Left kidney (tissue), 2 donors: ENCODE results near the gene CEP68. TPM values are rescaled to one million over a fixed set of nuclear protein-coding genes. Genes with fewer than 3 reads are reported as not detected.

Source experiments
- DNase-seq: peaks from one replicate; pipeline ENCODE4 v3.0.0-alpha.2; 2013
- polyA plus RNA-seq: library from polyadenylated mRNA; unstranded; fragments of 120-200 nt; gene quantifications from one replicate; pipeline ENCODE4 v1.2.1, GENCODE V29; 2013; ENCODE audit not compliant: insufficient read length

Gene CEP68
- polyA plus RNA-seq, 1 donor: 27.5 TPM

DNA sequence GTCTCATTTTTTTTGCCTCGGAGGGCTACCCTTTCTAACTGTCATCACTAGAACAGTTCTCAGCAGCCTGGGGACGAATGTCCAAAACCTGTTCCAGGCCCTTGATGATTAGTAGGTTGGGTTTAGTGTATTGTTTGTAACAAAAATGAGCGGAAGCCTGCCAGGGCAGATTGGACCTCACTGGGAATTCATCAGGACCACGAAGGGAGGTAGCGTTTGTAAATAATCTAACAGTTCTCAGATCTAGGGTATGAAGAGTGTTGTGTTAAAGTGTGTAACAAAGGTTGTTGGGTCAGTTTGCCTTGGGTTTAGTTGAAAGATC lies 799 bp downstream of the CEP68 start:
- DNase-seq: no peak

DNA sequence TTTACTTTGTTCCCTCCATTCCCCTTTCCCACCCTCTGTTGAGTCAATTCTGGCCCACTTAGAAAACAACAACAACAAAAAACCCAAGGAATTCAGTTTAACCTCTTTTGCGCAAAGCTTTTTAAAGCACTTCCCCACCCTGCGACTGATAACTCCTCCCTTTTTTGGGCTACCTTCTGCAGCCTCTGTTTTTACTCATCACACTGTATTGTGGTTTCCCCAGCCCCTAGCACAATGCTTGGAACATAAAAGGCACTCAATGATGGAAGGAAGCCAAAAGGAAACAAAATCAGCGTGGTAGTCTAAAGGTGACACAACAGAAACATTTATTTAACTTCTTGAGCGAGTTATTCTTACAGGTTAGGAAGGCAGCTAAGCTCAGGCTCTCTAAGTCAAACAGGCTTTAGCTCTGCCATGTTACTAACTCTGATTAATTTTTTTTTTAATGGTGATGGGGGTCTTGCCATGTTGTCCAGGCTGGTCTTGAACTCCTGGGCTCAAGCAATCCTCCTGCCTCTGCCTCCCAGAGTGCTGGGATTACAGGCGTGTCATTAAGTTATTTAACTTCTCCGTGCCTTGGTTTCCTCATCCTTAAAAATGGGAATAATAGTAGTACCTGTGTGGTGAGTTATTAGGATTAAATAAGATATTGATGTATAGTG lies 1.3 kb downstream of the CEP68 start:
- DNase-seq: no peak

DNA sequence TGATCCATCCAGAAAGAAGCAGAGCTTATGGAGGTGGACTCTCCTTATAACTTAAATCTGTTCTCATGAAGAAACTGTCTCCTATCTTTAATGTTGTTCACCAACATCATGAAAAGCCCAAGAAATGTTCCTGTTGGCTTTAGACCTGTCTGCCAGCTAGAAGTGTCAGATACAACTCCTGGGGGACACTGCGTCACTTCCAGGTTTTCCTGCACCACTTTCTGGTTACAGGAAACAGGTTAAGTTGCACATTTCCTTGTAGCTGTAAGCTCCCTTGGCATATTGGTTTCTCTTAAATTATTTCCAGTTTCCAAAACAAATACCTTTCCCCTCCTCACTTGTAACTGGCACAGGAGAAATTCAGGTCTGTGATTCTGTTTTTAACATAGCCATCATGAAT lies 2.9 kb downstream of the CEP68 start:
- DNase-seq: no peak

DNA sequence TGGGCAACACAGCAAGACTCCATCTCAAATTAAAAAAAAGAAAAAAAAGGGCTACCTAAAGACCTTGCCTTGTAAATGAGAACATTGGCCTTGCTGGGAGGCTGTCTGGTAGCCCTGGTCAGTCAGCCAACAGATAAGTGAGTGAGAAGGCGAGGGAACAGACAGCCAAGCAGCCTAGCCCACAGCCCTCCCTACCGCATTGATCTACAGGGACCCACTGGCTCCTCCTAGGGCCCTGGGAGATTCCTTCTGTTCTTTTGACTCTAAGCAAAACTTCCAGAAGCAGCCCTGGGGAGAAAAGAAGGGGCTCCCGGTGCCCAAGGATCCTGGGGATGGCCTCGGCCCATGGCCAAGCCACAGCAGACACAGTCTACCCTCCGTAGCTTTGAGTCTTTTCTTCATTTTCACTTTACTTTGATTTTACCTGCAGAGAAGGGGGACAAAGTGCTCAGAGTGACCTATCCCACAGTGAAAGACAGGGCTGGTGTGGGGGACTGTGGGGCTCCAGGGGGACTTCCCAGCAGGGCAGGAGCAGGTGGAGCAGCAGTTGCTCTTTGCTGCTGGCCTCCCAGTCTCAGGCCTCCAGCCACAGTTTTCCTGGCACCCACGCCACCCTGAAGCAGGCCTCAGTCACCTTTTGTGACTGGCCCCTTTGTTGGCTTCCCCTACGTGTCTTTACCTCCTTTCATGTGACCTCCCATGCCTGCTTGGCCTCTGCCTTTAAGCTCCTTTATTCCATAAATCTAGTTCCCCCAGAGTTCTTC lies 5.1 kb downstream of the CEP68 start:
- no peak for DNase-seq

DNA sequence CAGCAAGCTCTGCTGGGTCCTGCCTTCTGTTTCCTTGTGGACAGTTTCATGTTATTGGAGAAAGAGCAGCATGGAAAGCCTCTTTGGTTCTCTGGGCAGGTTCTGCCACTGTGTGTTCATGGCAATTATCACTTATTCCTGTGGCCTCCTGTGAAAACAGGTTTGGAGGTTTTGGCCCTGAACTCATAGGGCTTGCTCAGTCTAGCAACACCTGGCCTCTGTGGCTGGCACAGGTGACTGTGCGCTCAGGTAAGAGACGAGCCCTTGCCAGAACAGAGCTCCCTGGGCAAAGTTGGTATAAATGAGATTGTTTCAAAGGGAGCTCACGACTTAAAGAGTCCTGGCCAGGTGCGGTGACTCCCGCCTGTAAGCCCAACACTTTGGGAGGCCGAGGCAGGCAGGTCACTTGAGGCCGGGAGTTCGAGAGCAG lies 5.7 kb downstream of the CEP68 start:
- DNase-seq: no peak

DNA sequence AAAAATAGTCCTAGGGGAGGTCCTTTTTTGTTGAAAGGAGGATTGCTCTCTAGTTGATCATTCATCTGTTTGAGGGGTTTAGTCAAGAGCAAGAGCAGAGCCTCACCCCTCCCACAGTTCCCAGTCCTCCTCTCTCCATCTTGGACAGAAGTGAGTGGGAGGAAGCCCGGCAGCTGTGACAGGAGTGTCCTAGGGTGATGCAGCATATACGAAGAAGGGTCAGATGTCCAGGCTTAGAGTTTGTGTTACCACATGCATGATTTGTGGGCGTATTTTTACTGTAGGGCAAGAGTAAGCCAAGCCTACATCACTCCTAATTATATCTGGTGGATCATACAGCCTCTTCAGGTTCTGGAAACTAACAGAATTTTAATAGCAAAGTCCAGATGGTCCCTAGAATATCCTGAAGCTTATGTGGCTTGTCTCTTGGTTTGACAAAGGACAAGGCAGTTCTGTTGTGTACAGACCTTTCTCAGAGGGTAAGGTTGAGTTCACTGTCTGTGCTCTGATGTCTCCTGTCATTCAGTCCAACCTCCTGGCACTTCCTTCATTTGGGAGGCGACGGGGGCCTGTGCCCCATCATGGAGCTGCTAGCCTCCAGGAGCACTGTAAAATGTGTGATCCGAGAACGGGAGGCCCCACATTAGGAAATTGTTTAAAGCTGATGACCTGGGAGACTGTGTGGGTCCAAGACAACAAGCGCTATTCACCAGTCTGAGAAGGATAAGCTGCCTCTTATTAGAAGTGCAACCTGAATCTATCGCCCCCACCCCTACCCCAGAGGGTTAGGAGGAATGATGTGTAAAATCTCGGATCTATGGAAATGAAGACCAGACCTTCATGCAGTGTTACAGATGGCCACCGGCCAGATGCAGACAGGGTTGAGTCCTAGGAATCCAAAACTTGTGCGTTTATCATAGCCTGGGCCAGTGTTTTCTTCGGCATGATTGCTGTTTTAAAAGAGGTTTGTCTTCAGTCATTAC lies 6.9 kb downstream of the CEP68 start:
- DNase-seq: no peak

DNA sequence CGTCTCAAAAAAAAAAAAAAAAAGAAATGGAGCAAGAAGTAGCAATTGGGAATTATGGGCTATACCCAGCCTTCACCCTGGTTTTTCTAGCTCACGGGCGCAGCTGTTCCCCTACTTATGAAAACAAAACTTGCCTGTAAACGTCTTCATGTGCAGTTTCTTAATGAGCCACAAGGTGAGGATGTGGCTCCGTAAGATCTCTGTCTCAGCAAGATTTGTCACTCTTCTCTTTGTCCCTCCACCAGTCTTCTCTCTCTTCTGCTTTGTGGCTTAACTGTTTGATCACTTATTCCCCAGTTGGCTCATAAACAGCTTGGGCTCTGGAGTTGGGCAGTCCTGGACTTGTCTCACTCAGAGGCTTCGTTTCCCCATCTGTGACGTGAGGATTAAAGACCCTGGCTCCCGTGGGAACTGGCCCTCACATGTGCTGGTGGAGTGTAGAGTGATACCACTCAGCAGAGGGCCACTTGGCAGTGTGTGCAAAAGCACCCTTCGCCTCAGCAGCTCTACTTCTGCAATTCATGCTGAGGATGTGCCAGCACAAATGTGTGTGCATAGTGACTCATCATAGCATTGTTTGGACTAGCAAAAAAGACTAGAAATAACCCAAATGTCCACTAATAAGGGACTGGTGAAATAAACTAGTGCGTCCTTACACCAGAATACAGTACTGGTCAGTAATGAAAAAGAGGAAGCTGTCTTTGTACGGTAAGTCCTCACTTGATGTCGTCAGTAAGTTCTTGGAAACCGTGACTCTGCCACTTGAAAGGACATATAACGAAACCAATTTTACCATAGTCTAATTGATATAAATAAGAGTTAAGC lies 8.7 kb downstream of the CEP68 start:
- no peak for DNase-seq

DNA sequence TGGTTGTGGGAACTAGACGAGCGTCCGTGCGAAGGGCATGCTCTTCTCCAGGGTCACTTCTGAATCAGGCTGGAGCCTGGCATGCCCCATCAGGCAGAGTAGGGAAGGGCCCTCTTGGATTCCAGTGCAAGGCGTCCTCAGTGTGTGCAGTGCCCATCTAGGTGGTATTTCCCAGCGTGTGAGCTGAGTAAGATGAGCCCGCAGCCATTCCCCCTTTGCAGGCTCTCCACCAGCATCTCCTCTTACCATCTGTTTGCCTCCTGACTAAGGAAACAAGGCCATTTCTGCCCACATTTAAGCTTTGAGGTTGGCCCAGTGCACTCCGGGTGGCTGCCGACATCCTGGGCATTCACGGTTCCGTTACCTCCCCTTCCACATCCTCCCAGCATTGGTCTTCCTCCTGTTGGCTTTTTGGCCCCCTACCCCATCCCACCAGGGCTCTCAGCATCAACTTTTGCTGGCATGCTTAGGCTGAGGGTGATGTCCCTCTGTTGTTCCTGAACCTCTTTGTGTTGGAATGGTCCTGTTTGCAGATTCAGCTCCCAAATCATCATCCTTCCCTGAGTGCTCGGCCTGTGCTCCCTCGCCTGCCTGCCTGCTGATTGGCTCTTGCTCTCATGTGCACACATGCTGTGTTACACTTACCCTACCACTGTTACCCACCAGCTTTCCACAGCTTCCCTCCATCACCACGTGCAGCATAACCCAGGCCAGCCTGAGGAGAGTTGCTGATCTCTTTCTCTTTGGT lies 11.8 kb downstream of the CEP68 start:
- no peak for DNase-seq

DNA sequence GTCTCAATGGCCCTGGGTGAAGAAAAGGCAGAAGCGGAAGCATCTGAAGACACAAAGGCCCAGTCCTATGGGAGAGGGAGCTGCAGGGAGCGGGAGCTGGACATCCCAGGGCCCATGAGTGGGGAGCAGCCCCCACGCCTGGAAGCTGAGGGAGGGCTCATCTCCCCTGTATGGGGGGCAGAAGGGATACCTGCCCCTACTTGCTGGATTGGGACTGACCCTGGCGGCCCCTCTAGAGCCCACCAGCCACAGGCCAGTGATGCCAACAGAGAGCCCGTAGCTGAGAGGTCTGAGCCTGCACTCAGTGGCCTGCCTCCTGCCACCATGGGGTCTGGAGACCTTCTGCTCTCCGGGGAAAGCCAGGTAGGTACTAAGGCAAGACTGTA lies 13.2 kb downstream of the CEP68 start:
- no peak for DNase-seq

DNA sequence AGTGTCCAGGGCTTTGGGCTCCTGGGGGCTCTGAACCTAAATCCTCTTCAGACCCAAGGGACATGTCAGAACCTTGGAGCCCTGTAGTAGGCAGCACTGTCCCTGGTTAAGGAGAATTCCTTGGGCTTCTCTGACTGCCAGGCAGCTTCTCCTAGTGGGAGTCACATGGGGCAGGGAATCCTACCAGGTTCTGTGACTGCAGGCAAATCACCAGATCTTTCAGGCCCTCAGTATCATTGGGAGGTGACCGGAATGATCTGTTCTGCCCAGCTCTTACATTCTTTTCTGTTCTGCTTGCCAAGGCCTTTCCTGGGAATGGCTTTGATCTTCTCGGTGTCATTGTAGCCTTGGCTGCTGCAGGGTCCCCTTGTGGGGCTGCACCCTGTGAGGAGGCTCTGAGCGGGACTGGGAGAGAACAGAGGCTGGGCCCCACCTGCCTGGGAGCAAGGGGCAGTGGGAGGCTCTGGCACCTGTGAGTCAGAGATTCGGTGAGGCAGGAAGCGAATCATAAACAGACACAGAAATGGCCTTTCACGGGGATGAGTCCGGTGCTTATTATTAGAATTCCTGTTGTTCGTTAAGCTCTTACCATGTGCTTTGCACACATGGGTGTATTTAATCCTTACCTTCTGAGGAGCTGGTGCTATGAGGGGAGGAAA lies 14.1 kb downstream of the CEP68 start:
- DNase-seq: no peak

DNA sequence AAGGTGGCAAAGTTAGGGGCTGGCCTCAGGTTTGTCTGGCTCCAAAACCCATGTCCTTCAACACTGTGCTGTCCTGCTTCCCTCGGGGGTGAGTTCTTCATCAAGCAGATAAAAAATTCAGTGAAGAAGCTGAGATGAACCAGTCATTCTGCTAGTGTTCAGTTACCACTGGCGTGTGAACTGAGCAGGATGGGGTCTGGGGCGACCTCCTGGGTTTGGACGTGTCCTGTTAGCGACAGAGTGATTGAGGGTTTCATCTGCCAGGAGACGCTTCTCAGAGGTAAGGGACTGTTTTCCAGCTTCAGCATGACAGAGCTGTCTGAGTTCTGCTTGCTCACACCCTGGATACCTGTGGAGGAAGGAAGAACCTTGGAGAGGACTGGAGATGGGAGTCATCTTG lies 14.6 kb downstream of the CEP68 start:
- DNase-seq: no peak

DNA sequence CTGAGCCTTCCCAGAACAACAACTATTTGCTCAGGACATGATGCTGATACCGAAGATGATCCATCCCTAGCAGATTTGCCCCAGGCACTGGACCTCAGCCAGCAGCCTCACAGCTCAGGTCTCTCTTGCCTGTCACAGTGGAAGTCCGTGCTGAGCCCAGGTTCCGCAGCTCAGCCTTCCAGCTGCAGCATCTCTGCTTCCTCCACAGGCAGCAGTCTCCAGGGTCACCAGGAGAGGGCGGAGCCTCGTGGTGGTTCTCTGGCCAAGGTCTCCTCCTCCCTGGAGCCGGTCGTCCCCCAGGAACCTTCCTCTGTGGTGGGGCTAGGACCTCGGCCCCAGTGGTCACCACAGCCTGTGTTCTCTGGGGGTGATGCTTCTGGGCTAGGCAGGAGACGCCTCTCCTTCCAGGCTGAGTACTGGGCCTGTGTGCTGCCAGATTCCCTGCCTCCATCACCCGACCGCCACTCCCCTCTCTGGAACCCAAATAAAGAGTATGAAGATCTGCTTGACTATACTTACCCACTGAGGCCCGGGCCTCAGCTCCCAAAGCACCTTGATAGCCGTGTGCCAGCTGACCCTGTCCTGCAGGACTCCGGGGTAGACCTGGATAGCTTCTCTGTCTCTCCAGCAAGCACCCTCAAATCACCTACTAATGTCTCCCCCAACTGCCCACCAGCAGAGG lies 15.4 kb downstream of the CEP68 start:
- no peak for DNase-seq

DNA sequence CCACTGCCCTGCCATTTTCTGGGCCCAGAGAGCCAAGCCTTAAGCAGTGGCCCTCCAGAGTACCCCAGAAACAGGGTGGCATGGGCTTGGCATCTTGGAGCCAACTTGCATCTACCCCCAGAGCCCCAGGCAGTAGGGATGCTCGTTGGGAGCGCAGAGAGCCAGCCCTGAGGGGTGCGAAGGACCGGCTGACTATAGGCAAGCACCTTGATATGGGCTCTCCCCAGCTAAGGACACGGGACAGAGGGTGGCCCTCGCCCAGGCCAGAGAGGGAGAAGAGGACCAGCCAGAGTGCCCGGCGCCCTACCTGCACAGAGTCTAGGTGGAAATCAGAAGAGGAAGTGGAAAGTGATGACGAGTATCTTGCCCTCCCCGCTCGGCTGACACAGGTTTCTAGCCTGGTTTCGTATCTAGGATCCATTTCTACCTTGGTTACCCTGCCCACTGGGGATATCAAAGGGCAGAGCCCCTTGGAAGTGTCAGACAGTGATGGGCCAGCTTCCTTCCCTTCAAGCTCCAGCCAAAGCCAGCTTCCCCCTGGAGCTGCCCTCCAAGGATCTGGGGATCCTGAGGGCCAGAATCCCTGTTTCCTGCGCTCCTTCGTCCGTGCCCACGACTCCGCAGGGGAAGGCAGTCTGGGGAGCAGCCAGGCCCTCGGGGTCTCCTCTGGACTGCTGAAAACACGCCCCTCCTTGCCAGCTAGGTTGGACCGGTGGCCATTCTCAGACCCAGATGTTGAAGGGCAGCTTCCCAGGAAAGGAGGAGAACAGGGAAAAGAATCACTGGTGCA lies 16.2 kb downstream of the CEP68 start:
- DNase-seq: no peak

DNA sequence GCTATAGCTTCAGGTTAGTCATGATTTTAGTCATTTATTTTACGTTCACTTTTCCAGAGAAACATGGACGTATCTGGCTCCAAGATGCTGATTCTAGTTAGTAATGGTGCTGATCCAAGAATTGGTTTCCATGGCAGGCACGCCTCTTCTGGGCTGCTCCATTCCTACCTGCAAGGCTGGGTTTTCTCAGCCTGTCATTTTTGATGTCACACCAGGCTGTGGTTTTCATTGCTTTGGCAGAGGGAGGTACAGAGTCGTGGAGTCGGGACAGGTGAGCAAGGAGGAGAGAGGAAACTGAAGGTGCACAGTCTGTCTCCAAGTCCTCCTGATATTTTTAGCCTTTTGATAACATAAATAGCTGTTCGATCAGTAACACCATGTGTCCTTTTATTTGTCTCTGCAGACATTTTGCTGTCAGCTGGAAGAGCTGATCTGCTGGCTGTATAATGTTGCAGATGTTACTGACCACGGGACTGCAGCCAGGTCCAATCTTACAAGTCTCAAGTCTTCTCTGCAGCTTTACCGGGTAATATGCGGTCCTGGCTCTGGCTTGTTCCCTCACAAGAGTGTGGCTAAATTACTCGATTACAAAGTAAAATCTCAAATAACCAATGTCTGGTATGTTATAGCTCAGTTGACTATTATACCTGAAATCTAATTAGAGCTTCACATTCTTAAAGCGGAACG lies 17.8 kb downstream of the CEP68 start:
- DNase-seq: no peak

DNA sequence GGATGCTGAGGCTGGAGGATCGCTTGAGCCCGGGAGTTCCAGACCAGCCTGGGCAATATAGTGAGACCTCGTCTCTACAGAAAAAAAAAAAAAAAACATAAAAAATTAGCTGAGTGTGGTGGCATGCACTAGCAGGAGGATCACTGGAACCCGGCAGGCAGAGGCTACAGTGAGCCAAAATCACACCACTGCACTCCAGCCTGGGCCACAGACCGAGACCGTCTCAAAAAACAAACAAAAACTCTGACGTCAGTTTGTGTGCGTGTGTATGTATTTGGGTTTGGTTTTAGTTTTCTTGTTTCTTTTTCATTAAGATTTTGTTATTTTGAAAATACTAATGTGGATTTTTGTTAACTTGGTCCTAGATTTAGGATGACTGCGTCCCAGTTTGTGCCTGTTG lies 19.0 kb downstream of the CEP68 start:
- DNase-seq: no peak

DNA sequence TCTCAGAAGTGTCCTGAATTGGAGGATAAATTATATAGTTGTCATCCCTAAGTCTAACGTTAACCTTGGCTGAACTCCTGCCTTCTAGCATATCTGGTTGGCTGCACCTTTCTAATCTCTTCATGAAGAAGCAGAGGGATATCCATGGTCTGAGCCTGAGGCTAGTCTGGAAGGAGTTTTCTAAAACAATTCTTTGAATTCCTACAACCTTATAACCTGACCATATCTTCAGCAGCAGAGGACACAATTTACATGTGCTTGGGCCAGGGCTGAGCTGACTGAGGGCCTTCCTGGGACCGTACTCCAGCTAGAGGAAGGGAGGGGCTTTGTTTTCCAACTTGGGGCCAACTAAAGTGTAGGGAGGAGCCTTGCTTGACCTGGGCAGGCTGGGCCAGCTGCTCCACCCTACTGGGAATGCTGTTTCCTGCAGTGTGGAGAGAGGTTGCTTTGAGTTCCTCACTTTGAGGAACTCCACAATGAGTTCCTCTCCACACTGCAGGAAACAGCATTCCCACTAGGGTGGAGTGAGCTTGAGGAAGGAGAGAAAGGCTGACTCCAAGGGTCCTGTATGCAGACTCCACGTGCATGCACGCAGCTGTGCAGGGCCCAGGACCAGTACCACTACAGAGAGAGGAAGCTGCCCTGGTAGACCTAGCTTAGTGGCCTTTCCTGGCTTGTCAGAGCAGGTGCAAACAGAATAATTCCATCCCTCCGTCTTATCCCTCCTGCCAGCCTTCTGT lies 19.6 kb downstream of the CEP68 start:
- DNase-seq: no peak

DNA sequence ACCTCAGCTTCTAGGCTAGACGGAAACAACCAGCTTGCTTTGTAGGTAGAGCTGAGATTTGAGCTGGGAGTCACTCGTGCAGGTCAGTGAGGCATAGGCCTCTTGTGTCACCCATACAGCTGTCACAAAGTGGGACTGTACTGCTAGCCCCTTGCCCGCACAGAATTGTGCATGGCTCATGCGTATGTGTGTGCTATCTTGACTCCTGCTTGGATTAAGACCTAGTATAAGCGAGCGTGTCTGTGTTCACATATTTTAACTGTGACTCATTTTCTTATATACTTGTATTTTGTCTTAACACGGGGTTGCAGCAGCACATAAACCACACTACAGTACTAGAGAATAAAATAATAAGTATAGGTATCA lies 20.1 kb downstream of the CEP68 start:
- DNase-seq: no peak

DNA sequence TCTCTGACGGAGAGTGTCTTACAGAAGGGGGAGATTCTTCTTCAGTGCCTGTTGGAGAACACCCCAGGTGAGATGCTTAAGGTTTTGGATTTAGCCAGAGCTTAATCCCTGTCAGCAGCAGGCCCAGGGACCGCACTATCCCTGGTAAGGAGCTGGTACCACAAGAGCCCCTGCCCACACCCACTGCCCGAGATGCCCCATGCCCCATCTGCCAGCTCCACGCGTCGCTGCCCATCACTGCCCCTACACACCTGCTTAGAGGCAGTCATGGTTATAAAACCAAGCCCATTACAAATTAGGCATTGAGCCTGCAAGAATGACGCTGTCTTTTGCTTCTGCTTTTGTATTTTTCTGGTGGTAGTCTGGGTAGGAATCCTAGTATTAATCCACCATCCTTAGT lies 21.7 kb downstream of the CEP68 start:
- no peak for DNase-seq
